HEK293T (cell line): ENCODE data around the gene INPP4A.

Experiments
- CTCF ChIA-PET: fragments of 350-600 bp; formaldehyde crosslinking; extraction: SDS; loops from one replicate; lab custom pipeline; 2021; ENCODE audit warnings: antibody characterized with exemption, inconsistent platforms; lab: Yijun Ruan, JAX
- POLR2A ChIA-PET: fragments of 350-600 bp; formaldehyde crosslinking; extraction: SDS; loops from one replicate; lab custom pipeline; 2020; ENCODE audit warnings: antibody characterized with exemption, inconsistent platforms; lab: Yijun Ruan, JAX
- DNase-seq: peaks from one replicate; pipeline ENCODE4 v3.0.0; 2012; ENCODE audit warnings: mixed read lengths; ENCODE audit errors: extremely low spot score
- ARNT ChIP-seq: fragments of 450-650 bp; IDR thresholded peaks from 2 replicates; pipeline ENCODE4 v1.6.1; 2017; ENCODE audit warnings: mild to moderate bottlenecking
- BHLHE40 ChIP-seq: fragments of 450-650 bp; IDR thresholded peaks from 2 replicates; pipeline ENCODE4 v1.6.1; 2016; ENCODE audit warnings: mild to moderate bottlenecking, moderate library complexity, borderline replicate concordance
- CTBP1 ChIP-seq: fragments of 450-650 bp; IDR thresholded peaks from 2 replicates; pipeline ENCODE4 v1.6.1; 2016; ENCODE audit warnings: borderline replicate concordance
- ELF4 ChIP-seq: fragments of 450-650 bp; IDR thresholded peaks from 2 replicates; pipeline ENCODE4 v1.6.1; 2017; ENCODE audit warnings: antibody characterized with exemption
- FOXA1 ChIP-seq: fragments of 450-650 bp; IDR thresholded peaks from 2 replicates; pipeline ENCODE4 v1.6.1; 2016; ENCODE audit warnings: mild to moderate bottlenecking
- FOXK2 ChIP-seq: fragments of 450-650 bp; IDR thresholded peaks from 2 replicates; pipeline ENCODE4 v1.6.1; 2016; ENCODE audit warnings: mild to moderate bottlenecking
- FOXM1 ChIP-seq: fragments of 450-650 bp; IDR thresholded peaks from 2 replicates; pipeline ENCODE4 v1.6.1; 2017; ENCODE audit warnings: mild to moderate bottlenecking, borderline replicate concordance
- HDGF ChIP-seq: fragments of 450-650 bp; IDR thresholded peaks from 2 replicates; pipeline ENCODE4 v1.6.1; 2017; ENCODE audit warnings: antibody characterized with exemption, borderline replicate concordance
- L3MBTL2 ChIP-seq: fragments of 450-650 bp; conservative IDR thresholded peaks from 2 replicates; pipeline ENCODE4 v1.6.1; 2016; ENCODE audit warnings: mild to moderate bottlenecking
- LEF1 ChIP-seq: fragments of 450-650 bp; IDR thresholded peaks from 2 replicates; pipeline ENCODE4 v1.6.1; 2017; ENCODE audit warnings: mild to moderate bottlenecking, borderline replicate concordance
- NFRKB ChIP-seq: fragments of 450-650 bp; IDR thresholded peaks from 2 replicates; pipeline ENCODE4 v1.6.1; 2016; ENCODE audit warnings: mild to moderate bottlenecking, moderate library complexity
- SP1 ChIP-seq: fragments of 450-650 bp; IDR thresholded peaks from 2 replicates; pipeline ENCODE4 v1.6.1; 2017
- SUZ12 ChIP-seq: fragments of 450-650 bp; IDR thresholded peaks from 2 replicates; pipeline ENCODE4 v1.6.1; 2016; ENCODE audit warnings: mild to moderate bottlenecking
- TARDBP ChIP-seq: fragments of 450-650 bp; IDR thresholded peaks from 2 replicates; pipeline ENCODE4 v1.6.1; 2016
- ZNF384 ChIP-seq: fragments of 450-650 bp; IDR thresholded peaks from 2 replicates; pipeline ENCODE4 v1.6.1; 2016
- TF ChIP-seq, protein P1 (sequence below): fragments of 450-650 bp; IDR thresholded peaks from 2 replicates; pipeline ENCODE4 v1.6.1; 2016

The INPP4A gene

DNA sequence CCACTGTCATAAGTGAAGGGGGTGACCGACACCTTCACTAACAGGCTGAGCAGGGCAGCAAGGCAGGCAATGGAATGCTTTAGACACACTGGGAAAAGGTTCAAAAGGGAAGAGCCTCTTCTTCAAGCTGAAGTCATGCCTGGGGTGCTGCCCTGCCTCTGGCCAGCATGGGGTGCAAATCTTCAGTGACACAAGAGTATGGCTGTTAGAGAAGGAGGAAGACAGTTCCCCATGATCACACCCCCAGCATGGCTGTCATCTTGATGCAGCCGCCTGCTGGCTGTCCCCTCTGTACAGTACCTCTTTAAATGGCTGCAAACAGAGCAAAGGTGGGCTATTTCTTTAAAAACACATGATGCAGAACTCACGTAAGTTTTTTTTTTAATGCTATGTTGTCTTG is 71.9 kb downstream of the INPP4A start:
- POLR2A ChIA-PET: no interaction called here
- TF ChIP-seq L3MBTL2 (no peak), CTBP1 (no peak), FOXA1 (no peak), ELF4 (no peak), LEF1 (no peak)
- TF ChIP-seq, protein P1, sequence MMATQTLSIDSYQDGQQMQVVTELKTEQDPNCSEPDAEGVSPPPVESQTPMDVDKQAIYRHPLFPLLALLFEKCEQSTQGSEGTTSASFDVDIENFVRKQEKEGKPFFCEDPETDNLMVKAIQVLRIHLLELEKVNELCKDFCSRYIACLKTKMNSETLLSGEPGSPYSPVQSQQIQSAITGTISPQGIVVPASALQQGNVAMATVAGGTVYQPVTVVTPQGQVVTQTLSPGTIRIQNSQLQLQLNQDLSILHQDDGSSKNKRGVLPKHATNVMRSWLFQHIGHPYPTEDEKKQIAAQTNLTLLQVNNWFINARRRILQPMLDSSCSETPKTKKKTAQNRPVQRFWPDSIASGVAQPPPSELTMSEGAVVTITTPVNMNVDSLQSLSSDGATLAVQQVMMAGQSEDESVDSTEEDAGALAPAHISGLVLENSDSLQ: no peak
- no peak for DNase-seq
- CTCF ChIA-PET: no interaction called here

DNA sequence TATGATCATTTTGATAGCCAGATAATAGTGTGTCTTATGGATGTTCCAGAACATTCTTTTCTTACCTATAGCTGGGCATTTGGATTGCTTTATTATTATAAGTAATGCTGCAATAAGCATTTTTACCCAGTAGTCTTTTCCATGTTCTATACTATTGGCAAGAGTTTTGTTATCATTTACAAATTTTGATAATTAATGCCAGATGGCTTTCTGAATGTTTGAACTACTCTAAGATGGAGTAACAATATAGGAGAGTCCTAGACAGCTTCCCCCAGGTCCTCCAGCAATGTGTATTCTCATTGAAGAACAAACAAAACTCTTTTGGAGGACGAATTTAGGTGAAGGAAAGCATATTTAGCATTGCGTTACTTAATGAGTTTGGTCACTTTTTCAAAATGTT is 73.0 kb downstream of the INPP4A start:
- ChIA-PET POLR2A (no interaction called here), CTCF (no interaction called here)
- no peak for TF ChIP-seq LEF1
- TF ChIP-seq BHLHE40: no peak
- TF ChIP-seq, protein P1: no peak
- no peak for TF ChIP-seq SP1
- no peak for DNase-seq

DNA sequence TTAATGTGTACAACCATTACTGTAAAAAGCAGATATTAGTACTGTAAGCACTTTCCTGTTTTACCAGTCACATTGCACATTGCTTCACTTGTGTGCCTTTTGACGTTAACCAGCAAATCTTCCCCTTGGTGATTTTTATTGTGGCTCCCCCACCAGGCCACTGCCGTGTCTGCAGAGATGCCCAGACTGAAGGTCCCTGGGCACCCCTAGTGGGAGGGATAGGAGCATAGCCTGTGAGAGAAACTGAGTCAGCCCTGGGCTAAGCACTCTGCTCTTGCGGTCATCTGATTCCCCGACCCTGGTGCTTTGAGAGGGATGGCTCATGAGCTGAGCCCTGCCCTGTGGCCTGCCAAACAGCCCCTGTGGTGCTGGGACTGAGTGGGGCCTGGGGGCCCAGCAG is 73.4 kb downstream of the INPP4A start:
- CTCF ChIA-PET: no interaction called here
- POLR2A ChIA-PET: interaction anchor here (1.7 kb wide), 1 partner anchor 74 kb away, joined by 6 read pairs; the partner anchor contains the start of gene INPP4A
- TF ChIP-seq FOXA1: no peak
- no peak for TF ChIP-seq FOXM1
- DNase-seq: no peak

DNA sequence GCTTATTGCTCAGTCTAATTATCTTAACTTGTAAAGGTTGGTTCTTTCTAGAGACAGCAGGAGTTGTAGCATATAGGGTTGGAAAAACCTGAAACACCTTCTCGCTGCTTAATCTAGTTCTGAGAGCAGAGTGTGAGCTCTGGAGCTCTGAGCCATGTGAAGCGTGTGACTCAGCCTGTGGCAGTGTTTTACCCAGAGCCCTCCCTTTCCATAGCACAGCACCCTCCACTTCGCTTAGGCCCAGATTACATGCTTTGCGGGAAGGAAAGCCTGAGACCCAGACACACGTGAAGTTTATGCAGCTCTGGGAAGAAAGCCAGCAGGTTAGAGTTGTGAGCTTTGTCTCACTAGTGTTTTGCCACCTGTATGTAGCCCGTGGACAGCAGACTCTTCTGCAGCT is 74.5 kb downstream of the INPP4A start:
- TF ChIP-seq FOXK2 (no peak), NFRKB (no peak), SP1 (no peak), HDGF (no peak), ELF4 (no peak), CTBP1 (no peak), FOXA1 (no peak), BHLHE40 (no peak), LEF1 (no peak), TARDBP (no peak), ZNF384 (no peak), SUZ12 (no peak), ARNT (no peak), FOXM1 (no peak), L3MBTL2 (no peak)
- TF ChIP-seq, protein P1: no peak
- CTCF ChIA-PET: no interaction called here
- DNase-seq: no peak
- POLR2A ChIA-PET: interaction anchor here (1.7 kb wide), 1 partner anchor 75 kb away, joined by 6 read pairs; the partner anchor contains the start of gene INPP4A

DNA sequence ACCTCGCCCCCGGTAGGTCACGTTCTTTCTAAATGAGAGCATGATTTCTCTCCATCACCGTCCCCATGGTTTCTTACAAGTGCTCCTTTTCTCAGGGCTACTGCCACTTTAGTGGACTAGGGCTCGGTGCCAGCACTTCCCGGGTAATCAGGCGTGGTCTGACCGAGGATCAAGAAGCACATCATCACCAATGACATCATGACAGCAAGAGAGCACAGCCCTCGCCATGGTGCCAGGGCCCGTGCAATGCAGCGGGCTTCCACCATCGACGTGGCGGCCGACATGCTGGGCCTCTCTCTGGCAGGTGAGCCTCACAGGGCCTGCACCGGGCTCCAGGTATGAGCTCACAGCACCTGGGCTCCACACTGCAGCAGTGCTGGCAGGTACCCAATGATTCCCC is 75.2 kb downstream of the INPP4A start:
- no peak for DNase-seq
- ChIA-PET POLR2A (interaction anchor here (1.7 kb wide), 1 partner anchor 75 kb away, joined by 6 read pairs; the partner anchor contains the start of gene INPP4A), CTCF (no interaction called here)
- no peak for TF ChIP-seq BHLHE40
- TF ChIP-seq ELF4: no peak

DNA sequence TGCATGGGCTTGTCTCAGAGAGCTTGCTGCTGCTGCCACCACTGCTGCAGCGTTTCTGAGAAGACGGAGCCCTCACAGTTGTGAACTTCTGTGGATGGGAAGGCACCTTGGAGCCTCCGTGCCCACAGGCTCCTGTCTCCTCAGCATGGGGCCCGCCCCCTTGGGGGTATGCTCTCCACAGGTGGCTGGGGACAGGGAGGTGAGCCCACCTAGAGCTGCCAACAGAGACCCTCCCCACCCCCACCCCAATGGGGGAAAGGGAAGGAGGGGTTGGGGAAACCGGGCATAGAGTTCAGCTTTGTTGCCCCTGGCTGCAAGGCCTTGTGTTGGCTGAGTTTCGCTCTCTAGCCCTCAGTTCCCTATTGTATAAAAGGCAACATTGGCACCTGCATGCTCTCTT is 76.1 kb downstream of the INPP4A start:
- no peak for TF ChIP-seq ARNT
- no peak for TF ChIP-seq L3MBTL2
- no peak for TF ChIP-seq TARDBP
- no peak for TF ChIP-seq BHLHE40
- TF ChIP-seq CTBP1: no peak
- TF ChIP-seq NFRKB: no peak
- TF ChIP-seq ZNF384: no peak
- no peak for TF ChIP-seq ELF4
- TF ChIP-seq FOXA1: no peak
- ChIA-PET CTCF (no interaction called here), POLR2A (no interaction called here)
- DNase-seq: no peak

DNA sequence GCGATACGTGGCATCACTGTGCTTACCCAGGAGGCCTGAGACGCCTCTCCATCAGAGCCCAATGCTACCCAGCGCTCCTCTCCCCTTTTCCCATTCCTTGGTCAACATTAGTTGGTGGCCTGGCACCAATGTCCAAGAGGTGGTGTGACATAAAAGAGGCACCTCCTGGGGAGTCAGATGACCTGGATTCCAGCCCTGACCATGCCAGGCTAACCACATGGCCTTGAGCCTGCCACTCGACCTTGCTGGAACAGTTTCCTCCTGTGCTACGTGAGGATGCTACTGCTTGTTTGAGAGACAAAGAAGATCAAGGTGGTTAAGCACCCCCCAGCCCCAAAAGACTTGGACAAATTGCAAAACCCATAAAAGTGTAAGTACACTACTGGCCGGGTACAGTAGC is 76.6 kb downstream of the INPP4A start:
- ChIA-PET CTCF (no interaction called here), POLR2A (no interaction called here)
- DNase-seq: no peak
- TF ChIP-seq L3MBTL2 (no peak), HDGF (no peak), BHLHE40 (no peak), ZNF384 (no peak), FOXM1 (no peak), SUZ12 (no peak), NFRKB (no peak), LEF1 (no peak), CTBP1 (no peak), FOXK2 (no peak), TARDBP (no peak), FOXA1 (no peak), ARNT (no peak), SP1 (no peak)

DNA sequence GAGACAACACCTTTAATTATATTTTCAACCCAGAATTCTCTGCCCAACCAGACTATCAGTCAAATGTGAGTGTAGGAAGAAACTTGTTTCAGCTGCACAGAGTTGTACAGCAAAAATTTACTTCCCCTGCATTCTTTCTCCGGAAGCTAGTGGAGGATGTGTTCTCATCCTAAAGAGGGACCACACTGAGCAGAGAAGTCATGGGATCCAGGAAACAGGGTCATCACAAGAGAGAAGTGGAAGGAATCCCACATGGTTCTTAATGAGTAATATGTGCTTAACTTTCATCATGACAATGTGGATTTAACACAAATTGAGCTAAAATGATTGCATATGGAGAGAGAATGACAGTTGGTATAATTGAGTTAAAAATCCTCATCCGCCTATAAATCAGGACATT is 78.2 kb downstream of the INPP4A start:
- TF ChIP-seq LEF1 (no peak), FOXA1 (no peak), ZNF384 (no peak), ELF4 (no peak), NFRKB (no peak), ARNT (no peak), HDGF (no peak), L3MBTL2 (no peak), FOXK2 (no peak), FOXM1 (no peak), CTBP1 (no peak), SUZ12 (no peak), SP1 (no peak), TARDBP (no peak), BHLHE40 (no peak)
- TF ChIP-seq, protein P1: no peak
- ChIA-PET CTCF (interaction anchor here (0.7 kb wide), 3 partner anchors 11 to 577 kb away, joined by 3 to 6 read pairs (median 3); no protein-coding TSS in a partner anchor), POLR2A (no interaction called here)
- no peak for DNase-seq
